Measurements from ENCODE around the gene SGPL1. TPM values are rescaled to one million over a fixed set of nuclear protein-coding genes. Genes with fewer than 3 reads are reported as not detected.
A peak's percentile ranks its signal among the peaks of the same experiment; 100 is the strongest.

SGPL1 gene
- total RNA-seq, 4 donors from 2014 or later, result 34.2 to 47.1 (median 43.1) TPM

DNA sequence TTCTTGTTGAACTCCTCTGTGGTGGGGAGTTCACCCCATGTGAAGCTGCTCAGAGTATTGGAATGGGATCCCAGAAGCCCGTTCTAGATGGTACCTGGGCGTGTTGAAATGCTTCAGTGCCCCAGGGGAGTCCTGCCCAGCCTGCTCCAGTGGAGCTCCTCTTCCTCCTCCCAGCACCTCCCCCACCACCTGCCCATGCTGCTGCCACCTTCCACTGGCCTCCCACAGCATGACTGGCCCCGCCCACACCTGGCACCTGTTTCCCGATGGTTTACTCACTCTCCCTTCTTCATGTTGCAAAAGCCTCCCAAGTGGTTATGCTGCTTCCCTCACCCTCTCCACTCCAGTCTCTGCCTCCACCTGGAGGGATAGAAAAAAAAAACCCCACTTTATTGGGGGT, 104.8 kb downstream of the SGPL1 start:
- Histone ChIP-seq H3K27me3 (peaks cover 0 to 65% (median 0%) of the 10 kb centered on the region in 4 donors), H3K36me3 (no peaks in the 10 kb centered on the region), H3K27ac (no peak overlapping the region), H3K9me3 (no peaks in the 10 kb centered on the region), H3K4me1 (peaks cover 0 to 27% (median 0%) of the 10 kb centered on the region in 3 donors), H3K4me3 (no peak overlapping the region)
- WGBS, 2 donors, result 32 to 35% methylated on average over 2 to 4 of the region's 4 CpGs
- DNase-seq, result no peak
- intact Hi-C loops (cut with DNase I), result loop anchor here (5.0 kb wide), 1 partner anchor 367 kb away; no protein-coding TSS in a partner anchor
- no peak for TF ChIP-seq CTCF (IDR thresholded peaks at IDR 0.05)
- TF ChIP-seq POLR2A (IDR thresholded peaks at IDR 0.05), result no peak

DNA sequence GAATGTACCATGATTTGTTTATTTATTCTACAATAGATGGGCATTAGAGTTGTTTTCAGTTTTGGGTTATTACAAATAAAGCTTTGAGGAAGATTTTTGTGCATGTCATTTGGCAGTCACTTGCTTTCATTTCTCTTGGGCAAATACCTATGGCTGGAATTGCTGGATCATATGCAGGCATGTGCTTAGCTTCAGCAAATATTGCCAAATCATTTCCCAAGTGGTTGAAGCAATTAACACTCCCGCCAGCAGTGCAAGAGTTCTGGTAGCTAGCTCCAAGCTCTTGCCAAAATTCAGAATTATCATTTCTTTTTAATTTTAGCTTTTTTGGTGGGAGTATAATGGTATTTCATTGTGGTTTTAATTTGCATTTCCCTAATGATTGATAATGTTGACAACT, 105.5 kb downstream of the SGPL1 start:
- intact Hi-C loops (cut with DNase I), result loop anchor here (5.0 kb wide), 1 partner anchor 366 kb away; no protein-coding TSS in a partner anchor
- H3K4me3 ChIP-seq, result no peak overlapping the region
- 40 to 54% methylated on average over 1 of the region's 1 CpG for WGBS, 2 donors
- no peaks in the 10 kb centered on the region for H3K9me3 ChIP-seq
- no peaks in the 10 kb centered on the region for H3K36me3 ChIP-seq
- H3K4me1 ChIP-seq, result peaks cover 0 to 35% (median 2%) of the 10 kb centered on the region in 3 donors
- no peak overlapping the region for H3K27ac ChIP-seq
- DNase-seq, result no peak
- peaks cover 0 to 64% (median 0%) of the 10 kb centered on the region in 4 donors for H3K27me3 ChIP-seq
- TF ChIP-seq POLR2A (IDR thresholded peaks at IDR 0.05) (no peak), CTCF (IDR thresholded peaks at IDR 0.05) (no peak)

- no peak overlapping the region for H3K4me3 ChIP-seq
- no peaks in the 10 kb centered on the region for H3K36me3 ChIP-seq
- WGBS, 2 donors, result 61 to 72% methylated on average over 5 to 7 of the region's 8 CpGs
- peaks cover 0 to 46% (median 0%) of the 10 kb centered on the region in 4 donors for H3K27me3 ChIP-seq
- no peak for TF ChIP-seq POLR2A (IDR thresholded peaks at IDR 0.05)
- no peak for TF ChIP-seq CTCF (IDR thresholded peaks at IDR 0.05)
- no peak overlapping the region for H3K27ac ChIP-seq
- H3K4me1 ChIP-seq, result peaks cover 0 to 47% (median 2%) of the 10 kb centered on the region in 3 donors
- no peaks in the 10 kb centered on the region for H3K9me3 ChIP-seq
- DNase-seq, result no peak
- intact Hi-C loops (cut with DNase I), result loop anchor here (5.0 kb wide), 1 partner anchor 364 kb away; no protein-coding TSS in a partner anchor
Measured at GRCh38 chr10:70923696-70924095, 107.9 kb downstream of the SGPL1 start.

DNA sequence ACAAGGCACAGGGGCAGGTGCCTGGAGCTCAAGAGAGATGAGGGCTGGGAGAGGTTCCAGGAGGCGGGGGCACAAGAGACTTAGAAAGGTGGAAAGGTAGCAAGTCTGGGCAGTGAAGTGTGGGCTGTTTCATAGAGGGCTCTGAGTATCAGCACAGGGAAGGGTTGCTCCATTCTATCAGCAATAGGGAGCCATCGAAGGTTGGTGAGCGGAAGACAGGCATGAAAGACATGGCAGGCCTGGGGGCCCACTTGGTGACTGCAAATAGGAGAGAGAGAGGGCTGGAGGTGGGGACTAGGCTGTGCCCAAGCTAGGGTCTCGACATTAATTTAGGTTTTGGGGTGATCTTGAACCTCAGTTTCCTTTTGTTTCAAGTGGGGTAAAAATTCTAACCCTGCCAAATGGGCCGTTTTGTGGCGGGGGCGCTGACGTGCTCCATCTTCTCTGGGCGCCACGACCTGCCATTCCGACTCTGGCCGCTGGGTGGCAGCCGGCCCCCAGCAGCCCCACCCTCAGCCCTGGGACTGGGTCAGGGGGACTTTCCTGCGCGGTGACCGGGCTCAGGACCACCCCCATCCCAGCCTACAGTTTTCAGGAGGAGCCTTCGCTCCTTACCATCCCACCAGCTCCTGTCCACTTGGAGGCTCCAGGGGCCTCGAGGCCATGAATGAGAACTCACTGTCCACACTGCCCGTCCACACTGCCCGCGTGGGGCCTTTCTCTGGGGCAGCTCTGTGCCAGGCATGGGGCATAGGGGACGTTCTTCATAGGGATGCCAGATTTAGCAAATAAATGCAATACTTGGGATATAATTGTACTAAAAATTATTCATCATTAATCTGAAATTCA, 109.9 kb downstream of the SGPL1 start:
- DNase-seq, result no peak
- Histone ChIP-seq H3K27me3 (peaks cover 0 to 38% (median 0%) of the 10 kb centered on the region in 4 donors), H3K36me3 (no peaks in the 10 kb centered on the region), H3K4me1 (peaks cover 0 to 35% (median 2%) of the 10 kb centered on the region in 3 donors), H3K9me3 (no peaks in the 10 kb centered on the region), H3K27ac (no peak overlapping the region), H3K4me3 (no peak overlapping the region)
- intact Hi-C loops (cut with DNase I), result loop anchor here (5.0 kb wide), 1 partner anchor 282 kb away; no protein-coding TSS in a partner anchor
- TF ChIP-seq POLR2A (IDR thresholded peaks at IDR 0.05) (no peak), CTCF (IDR thresholded peaks at IDR 0.05) (peak; percentile 54 to 97 (median 90))
- WGBS, 2 donors, result 31 to 53% methylated on average over 6 to 15 of the region's 22 CpGs

Data from esophagus squamous epithelium (tissue), 5 donors.